Bronchial epithelial cell (primary cell): ENCODE results near the gene FAM83F. TPM values are rescaled to one million over a fixed set of nuclear protein-coding genes. Genes with fewer than 3 reads are reported as not detected.

Experiments used
- DNase-seq: peaks from one replicate; pipeline ENCODE4 v3.0.0-alpha.2; 2010; ENCODE audit warnings: low read depth
- FAIRE-seq: peaks from 2 replicates; lab custom pipeline; 2011; peaks lifted over from hg19 to GRCh38; lab: Jason Lieb, UNC
- H3K27me3 ChIP-seq: 2 replicates; pipeline ENCODE4 v1.5.1; 2011; ENCODE audit warnings: low read length; ENCODE audit not compliant: control insufficient read depth, insufficient read depth
- H3K36me3 ChIP-seq: 2 replicates; pipeline ENCODE4 v1.5.1; 2011; ENCODE audit warnings: low read length; ENCODE audit not compliant: control insufficient read depth, insufficient read depth
- H3K4me3 ChIP-seq: 2 replicates; pipeline ENCODE4 v1.5.1; 2011; ENCODE audit warnings: mild to moderate bottlenecking, low read depth, low read length, control low read depth
- total RNA-seq: library from RNA; depleted of rRNA; stranded (reverse); fragments of >200 nt; gene quantifications from 2 replicates; pipeline ENCODE4 v1.2.1, GENCODE V29; 2014
- TF ChIP-seq, protein P1 (sequence below): IDR thresholded peaks from 2 replicates; pipeline ENCODE4 v1.5.1; 2011; ENCODE audit warnings: mild to moderate bottlenecking, moderate library complexity, low read length, control low read depth, inconsistent platforms; ENCODE audit not compliant: insufficient read depth, severe bottlenecking

FAM83F gene
- total RNA-seq, 1 donor from 2014 or later = 22.1 TPM

DNA sequence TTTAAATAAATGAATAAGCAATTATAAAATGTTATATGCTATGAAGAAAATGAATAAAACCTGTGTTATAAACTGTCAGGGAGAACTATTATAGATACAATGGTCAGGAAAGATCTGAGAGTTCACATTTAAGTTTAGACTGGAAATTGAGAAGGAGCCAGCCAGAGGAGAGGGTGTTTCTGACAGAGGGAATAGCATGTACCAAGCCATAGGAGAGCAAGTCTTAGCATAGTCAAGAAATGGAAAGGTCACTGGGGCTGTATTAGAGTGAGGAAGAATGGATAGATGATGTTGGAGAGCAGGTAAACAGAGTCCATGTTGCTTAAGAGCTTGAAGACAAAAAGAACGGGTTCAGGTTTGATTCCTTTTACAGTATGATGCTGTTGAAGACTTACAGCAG, 87.4 kb downstream of the FAM83F start:
- DNase-seq (no peak), FAIRE-seq (no peak)
- no peak overlapping the region for H3K4me3 ChIP-seq
- no peaks in the 10 kb centered on the region for H3K36me3 ChIP-seq
- TF ChIP-seq, protein P1, sequence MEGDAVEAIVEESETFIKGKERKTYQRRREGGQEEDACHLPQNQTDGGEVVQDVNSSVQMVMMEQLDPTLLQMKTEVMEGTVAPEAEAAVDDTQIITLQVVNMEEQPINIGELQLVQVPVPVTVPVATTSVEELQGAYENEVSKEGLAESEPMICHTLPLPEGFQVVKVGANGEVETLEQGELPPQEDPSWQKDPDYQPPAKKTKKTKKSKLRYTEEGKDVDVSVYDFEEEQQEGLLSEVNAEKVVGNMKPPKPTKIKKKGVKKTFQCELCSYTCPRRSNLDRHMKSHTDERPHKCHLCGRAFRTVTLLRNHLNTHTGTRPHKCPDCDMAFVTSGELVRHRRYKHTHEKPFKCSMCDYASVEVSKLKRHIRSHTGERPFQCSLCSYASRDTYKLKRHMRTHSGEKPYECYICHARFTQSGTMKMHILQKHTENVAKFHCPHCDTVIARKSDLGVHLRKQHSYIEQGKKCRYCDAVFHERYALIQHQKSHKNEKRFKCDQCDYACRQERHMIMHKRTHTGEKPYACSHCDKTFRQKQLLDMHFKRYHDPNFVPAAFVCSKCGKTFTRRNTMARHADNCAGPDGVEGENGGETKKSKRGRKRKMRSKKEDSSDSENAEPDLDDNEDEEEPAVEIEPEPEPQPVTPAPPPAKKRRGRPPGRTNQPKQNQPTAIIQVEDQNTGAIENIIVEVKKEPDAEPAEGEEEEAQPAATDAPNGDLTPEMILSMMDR = no peak
- peaks cover 3% of the 10 kb centered on the region for H3K27me3 ChIP-seq

DNA sequence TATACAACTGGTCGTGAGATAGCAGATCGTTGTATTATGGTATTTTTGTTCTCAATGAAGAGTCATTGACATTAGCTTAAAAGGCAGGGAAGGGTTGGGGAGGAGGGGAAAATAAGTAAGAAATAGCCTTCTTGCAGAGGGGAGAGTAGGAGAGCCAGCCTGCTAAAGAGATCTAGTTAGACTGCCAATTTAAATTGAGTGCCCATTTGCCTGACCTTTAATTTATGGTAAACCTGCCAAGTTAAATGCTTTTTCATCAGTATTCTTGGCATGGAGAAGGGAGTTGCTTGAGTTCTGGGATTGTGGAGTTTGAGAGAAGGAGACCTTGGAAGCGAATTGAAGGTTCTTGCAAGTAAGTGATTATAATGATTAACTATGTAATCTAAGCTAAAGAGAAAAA, 89.0 kb downstream of the FAM83F start:
- TF ChIP-seq, protein P1 = no peak
- H3K36me3 ChIP-seq = no peaks in the 10 kb centered on the region
- FAIRE-seq (no peak), DNase-seq (no peak)
- H3K4me3 ChIP-seq = no peak overlapping the region
- peaks cover 3% of the 10 kb centered on the region for H3K27me3 ChIP-seq

DNA sequence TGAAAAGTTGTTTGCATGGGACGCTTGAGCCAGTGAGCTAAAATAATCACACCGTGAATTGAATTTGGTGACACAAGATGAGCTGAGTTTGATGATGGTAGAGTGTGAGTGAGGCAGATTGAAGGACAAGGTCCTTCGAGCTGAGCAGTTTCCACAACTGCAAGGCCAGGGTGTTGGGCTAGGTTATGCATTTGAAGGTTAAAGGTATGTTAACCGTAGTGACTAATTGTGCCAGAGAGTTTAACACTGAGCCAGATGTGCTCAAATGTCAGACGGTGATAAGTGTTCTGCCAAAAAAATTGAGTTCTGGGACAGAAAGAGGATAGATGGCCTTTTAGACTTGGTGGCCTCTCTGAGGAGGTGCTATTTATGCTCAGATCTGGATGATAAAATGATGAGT, 89.5 kb downstream of the FAM83F start:
- no peaks in the 10 kb centered on the region for H3K36me3 ChIP-seq
- FAIRE-seq (peak; percentile 47), DNase-seq (no peak)
- TF ChIP-seq, protein P1 = no peak
- H3K4me3 ChIP-seq = no peak overlapping the region
- H3K27me3 ChIP-seq = peaks cover 3% of the 10 kb centered on the region

DNA sequence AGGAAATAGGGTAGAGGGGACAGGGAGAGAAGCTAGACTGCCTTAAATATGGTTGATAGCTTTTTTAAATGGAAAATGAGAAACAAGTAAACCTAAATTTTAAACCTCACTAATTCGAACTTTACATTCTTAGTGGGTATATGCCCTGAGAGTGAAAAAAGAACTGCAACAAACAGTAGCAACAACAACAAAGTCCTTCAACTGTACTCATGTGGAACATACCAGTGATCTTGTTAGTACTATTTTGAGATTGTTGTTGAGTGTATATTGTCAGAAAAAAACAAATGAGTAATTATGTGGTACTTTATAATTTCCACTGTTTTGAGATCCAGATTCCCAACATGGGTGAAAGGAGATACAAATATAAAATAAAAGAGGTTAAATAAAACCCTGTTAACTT, 94.1 kb downstream of the FAM83F start:
- TF ChIP-seq, protein P1 = no peak
- H3K4me3 ChIP-seq = no peak overlapping the region
- H3K27me3 ChIP-seq = no peaks in the 10 kb centered on the region
- DNase-seq = no peak
- FAIRE-seq = no peak
- no peaks in the 10 kb centered on the region for H3K36me3 ChIP-seq

Other genes with a start within 250 kb of the FAM83F start
- not detected in 2 replicates for gene ENTHD1, start 101.2 kb upstream of the FAM83F start, total RNA-seq
- not detected in 2 replicates for gene GRAP2, start 93.9 kb upstream of the FAM83F start, total RNA-seq
- gene TMA7B, start 34.6 kb upstream of the FAM83F start, total RNA-seq = not detected in 2 replicates
- gene TNRC6B, start 183.0 kb downstream of the FAM83F start, total RNA-seq = 8.3 and 8.4 TPM in 2 replicates